Stimulated activated CD4-positive, alpha-beta T cell treated with anti-CD3 and anti-CD28 coated beads, Interleukin-1b, Interleukin-23, amount 100 ng/mL, for 48 hours (primary cell): ENCODE results near the gene ZNF223.

ENCODE experiments used
- DNase-seq: peaks from one replicate; pipeline ENCODE4 v3.0.0-alpha.2; 2020

ZNF223 gene

GRCh38 chr19:44072543-44073401, 20.9 kb downstream of the ZNF223 start:
- DNase-seq, result no peak

GRCh38 chr19:44076325-44076724, 24.5 kb downstream of the ZNF223 start:
- no peak for DNase-seq

GRCh38 chr19:44092108-44092507, 40.3 kb downstream of the ZNF223 start:
- no peak for DNase-seq

GRCh38 chr19:44093931-44094765, 42.3 kb downstream of the ZNF223 start, which contains the start of gene ZNF224:
Gene ZNF224 (plus strand): TSS chr19:44094361. CDS start chr19:44097874, 3,513 bp downstream.
- DNase-seq, result peak; percentile 86

GRCh38 chr19:44107751-44108150, 55.9 kb downstream of the ZNF223 start:
- DNase-seq, result no peak

- no peak for DNase-seq
Measured at GRCh38 chr19:44109458-44109857, 57.6 kb downstream of the ZNF223 start.

GRCh38 chr19:44111910-44112463, 60.2 kb downstream of the ZNF223 start:
- DNase-seq, result peak; percentile 22

- DNase-seq, result no peak
Measured at GRCh38 chr19:44112802-44113137, 60.9 kb downstream of the ZNF223 start.

GRCh38 chr19:44113138-44113783, 61.4 kb downstream of the ZNF223 start, which contains the start of gene ZNF225:
Gene ZNF225 (plus strand): TSS chr19:44113399. CDS start chr19:44115828, 2,429 bp downstream.
- DNase-seq, result peak; percentile 89

GRCh38 chr19:44113784-44114390, 62.1 kb downstream of the ZNF223 start:
- no peak for DNase-seq
